Measurements from ENCODE around the gene UQCR10. TPM values are rescaled to one million over a fixed set of nuclear protein-coding genes. Genes with fewer than 3 reads are reported as not detected.

Gene UQCR10
- total RNA-seq, 4 donors from 2014 or later, result 33.6 to 85.7 (median 66.8) TPM

DNA sequence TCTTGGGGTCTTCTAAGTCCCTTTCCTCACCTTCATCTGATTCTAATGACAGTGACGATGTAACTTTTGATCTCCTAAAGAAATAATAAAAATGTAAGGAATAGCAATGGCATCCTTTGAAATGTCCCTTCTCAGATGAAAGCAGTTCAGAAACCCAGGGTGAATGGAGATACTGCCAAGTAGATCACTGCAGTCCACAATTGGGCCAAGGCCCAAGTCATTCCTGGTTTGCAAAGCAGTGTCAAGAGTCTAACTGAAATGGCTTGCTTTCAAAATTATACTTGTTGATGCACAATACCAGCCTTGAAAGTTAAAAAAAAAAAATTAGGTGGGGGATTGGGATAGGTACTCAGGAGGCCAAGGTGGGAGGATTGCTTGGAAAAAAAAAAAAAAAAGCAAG, 50.6 kb downstream of the UQCR10 start:
- H3K9me3 ChIP-seq, result no peaks in the 10 kb centered on the region
- 91% methylated on average over 1 of the region's 1 CpG for WGBS
- no peak overlapping the region for H3K27ac ChIP-seq

GRCh38 chr22:29819501-29819900, 52.3 kb downstream of the UQCR10 start:
- TF ChIP-seq POLR2AphosphoS5 (IDR thresholded peaks at IDR 0.05) (no peak), EP300 (IDR thresholded peaks at IDR 0.05) (no peak), CTCF (IDR thresholded peaks at IDR 0.05) (no peak), POLR2A (IDR thresholded peaks at IDR 0.05) (no peak)

More for the DNA sequence above, 50.6 kb downstream of the UQCR10 start:
- no peak for DNase-seq (ENCODE audit: low spot score in 2 of 2)
- TF ChIP-seq CTCF (IDR thresholded peaks at IDR 0.05) (no peak), POLR2A (IDR thresholded peaks at IDR 0.05) (no peak), POLR2AphosphoS5 (IDR thresholded peaks at IDR 0.05) (no peak), EP300 (IDR thresholded peaks at IDR 0.05) (no peak)
- peaks cover 32% of the 10 kb centered on the region for H3K4me1 ChIP-seq
- H3K27me3 ChIP-seq, result no peaks in the 10 kb centered on the region
- H3K36me3 ChIP-seq, result peaks cover 62% of the 10 kb centered on the region
- H3K4me3 ChIP-seq, result no peak overlapping the region

More at GRCh38 chr22:29819501-29819900, 52.3 kb downstream of the UQCR10 start:
- no peak overlapping the region for H3K27ac ChIP-seq
- no peak for DNase-seq (ENCODE audit: low spot score in 2 of 2)
- WGBS, result 97% methylated on average over 2 of the region's 2 CpGs
- no peaks in the 10 kb centered on the region for H3K9me3 ChIP-seq
- H3K36me3 ChIP-seq, result peaks cover 62% of the 10 kb centered on the region
- H3K4me1 ChIP-seq, result peaks cover 34% of the 10 kb centered on the region
- no peaks in the 10 kb centered on the region for H3K27me3 ChIP-seq
- H3K4me3 ChIP-seq, result no peak overlapping the region

Other genes starting within 250 kb of the UQCR10 start
- gene THOC5, start 213.6 kb upstream of the UQCR10 start, total RNA-seq, result 10 to 100 TPM; 19.8 to 41.5 (median 27.8) TPM
- gene NIPSNAP1, start 186.3 kb upstream of the UQCR10 start, total RNA-seq, result 10 to 100 TPM; 13.1 to 38.3 (median 20.9) TPM
- 10 to 100 TPM; 32.4 to 36.8 (median 34.4) TPM for gene NF2, start 163.7 kb upstream of the UQCR10 start, total RNA-seq
- under 1 TPM in 1 of 4 donors, not detected in 3; 0.48 TPM for gene CABP7, start 47.4 kb upstream of the UQCR10 start, total RNA-seq
- gene ZMAT5, start 362 bp upstream of the UQCR10 start, total RNA-seq, result 10 to 100 TPM; 16.3 to 28.2 (median 23.1) TPM
- 10 to 100 TPM; 35.6 to 57.3 (median 43.2) TPM for gene ASCC2, start 70.9 kb downstream of the UQCR10 start, total RNA-seq
- gene MTMR3, start 115.8 kb downstream of the UQCR10 start, total RNA-seq, result 100 to 1,000 TPM in 1 of 4 donors, 10 to 100 TPM in 3; 57.8 to 136 (median 66.0) TPM

Measured in suprapubic skin (tissue), 4 donors.